Fibroblast of lung (primary cell): ENCODE results near the gene COMP. TPM values are rescaled to one million over a fixed set of nuclear protein-coding genes. Genes with fewer than 3 reads are reported as not detected.

Source experiments
- DNase-seq, 2 donors: peaks; one replicate each; pipeline versions ENCODE4 v3.0.0 to v3.0.0-alpha.2; 2010; ENCODE audit warnings: low read depth in 2 of 2
- H2AFZ ChIP-seq: 2 replicates; pipeline ENCODE4 v1.5.1; 2012; ENCODE audit warnings: low read length, control low read depth, inconsistent platforms
- H3K27ac ChIP-seq: 2 replicates; pipeline ENCODE4 v1.5.1; 2011; ENCODE audit warnings: low read length, control low read depth; ENCODE audit not compliant: insufficient read depth
- H3K27me3 ChIP-seq: 2 replicates; pipeline ENCODE4 v1.5.1; 2011; ENCODE audit warnings: mild to moderate bottlenecking, low read length; ENCODE audit not compliant: control insufficient read depth, insufficient read depth
- H3K36me3 ChIP-seq: 2 replicates; pipeline ENCODE4 v1.5.1; 2011; ENCODE audit warnings: low read length; ENCODE audit not compliant: control insufficient read depth, insufficient read depth
- H3K4me1 ChIP-seq: 2 replicates; pipeline ENCODE4 v1.5.1; 2011; ENCODE audit warnings: low read length; ENCODE audit not compliant: control insufficient read depth, insufficient read depth; ENCODE audit errors: extremely low read depth
- H3K4me2 ChIP-seq: 2 replicates; pipeline ENCODE4 v1.5.1; 2011; ENCODE audit warnings: low read length, control low read depth; ENCODE audit not compliant: insufficient read depth; ENCODE audit errors: extremely low read depth
- H3K4me3 ChIP-seq, 4 experiments: fragments of 200-600 bp in 1 of 4; sonication (generic) in 1 of 4; replicated peaks in 1 of 4; 2 replicates each; pipeline ENCODE4 v1.5.1; 2011 to 2016; ENCODE audit warnings: low read length in 4 of 4, low read depth in 3 of 4, mild to moderate bottlenecking in 3 of 4, control low read depth in 2 of 4, inconsistent platforms in 1 of 4, mixed read lengths in 1 of 4; ENCODE audit not compliant: insufficient read depth in 1 of 4; ENCODE audit errors: control extremely low read depth in 1 of 4
- H3K79me2 ChIP-seq: 2 replicates; pipeline ENCODE4 v1.5.1; 2012; ENCODE audit warnings: mild to moderate bottlenecking, low read length, inconsistent platforms; ENCODE audit not compliant: control insufficient read depth, insufficient read depth
- H3K9ac ChIP-seq: 2 replicates; pipeline ENCODE4 v1.5.1; 2011; ENCODE audit warnings: mild to moderate bottlenecking, low read length, control low read depth; ENCODE audit not compliant: insufficient read depth
- H3K9me3 ChIP-seq: 2 replicates; pipeline ENCODE4 v1.5.1; 2012; ENCODE audit warnings: low read depth, low read length; ENCODE audit not compliant: control insufficient read depth, insufficient read depth
- H4K20me1 ChIP-seq: 2 replicates; pipeline ENCODE4 v1.5.1; 2011; ENCODE audit warnings: low read length; ENCODE audit not compliant: control insufficient read depth, insufficient read depth; ENCODE audit errors: extremely low read depth
- EZH2 ChIP-seq: IDR thresholded peaks from 2 replicates; pipeline ENCODE4 v1.5.1; 2012; ENCODE audit warnings: low read length, control low read depth, mild to moderate bottlenecking; ENCODE audit errors: missing control alignments
- polyA plus RNA-seq, 2 donors: library from polyadenylated mRNA; depleted of rRNA in 1 of 2; stranded (reverse) in 1 of 2; unstranded in 1 of 2; fragments of >200 nt; gene quantifications; 2 replicates each; pipeline ENCODE4 v1.2.1, GENCODE V29; 2011 to 2012; ENCODE audit warnings: missing spikeins in 1 of 2
- total RNA-seq: library from RNA; depleted of rRNA; stranded (reverse); fragments of >200 nt; gene quantifications from 2 replicates; pipeline ENCODE4 v1.2.1, GENCODE V29; 2014
- TF ChIP-seq, protein P1 (sequence below), 2 donors: IDR thresholded peaks in 1 of 2; conservative IDR thresholded peaks in 1 of 2; 1 replicate in 1 of 2; 2 replicates in 1 of 2; pipeline ENCODE4 v1.5.1; 2011 to 2012; ENCODE audit warnings: low read length in 2 of 2, control low read depth in 1 of 2, inconsistent platforms in 1 of 2, low read depth in 1 of 2, mild to moderate bottlenecking in 1 of 2

Gene COMP
- total and polyA plus RNA-seq, 2 donors (not counting 1 experiment from before 2014, with no cell fraction given) = 0.05 to 0.17 TPM

DNA sequence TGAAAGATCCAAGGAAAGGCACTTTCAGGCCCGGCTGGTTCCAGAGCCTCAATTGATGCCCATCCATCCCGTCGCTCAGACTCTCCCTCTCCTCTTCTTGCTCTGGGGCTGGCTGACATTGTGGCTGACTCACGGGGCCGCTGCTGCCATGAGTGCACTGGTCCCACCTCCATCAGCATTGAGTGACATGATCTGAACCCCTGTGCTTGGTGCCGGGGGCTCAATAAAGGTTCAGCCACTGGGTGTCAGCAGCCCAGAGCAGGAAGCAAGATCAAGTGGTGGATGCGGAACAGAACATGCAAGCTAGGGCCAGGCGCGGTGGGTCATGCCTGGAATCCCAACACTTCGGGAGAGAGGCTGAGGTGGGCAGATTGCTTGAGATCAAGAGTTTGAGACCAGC lies 39.5 kb downstream of the COMP start:
- no peak overlapping the region for H3K4me2 ChIP-seq
- H3K27me3 ChIP-seq = no peaks in the 10 kb centered on the region
- H3K27ac ChIP-seq = no peak overlapping the region
- H4K20me1 ChIP-seq = no peaks in the 10 kb centered on the region
- no peaks in the 10 kb centered on the region for H3K36me3 ChIP-seq
- no peak for TF ChIP-seq EZH2
- TF ChIP-seq, protein P1, sequence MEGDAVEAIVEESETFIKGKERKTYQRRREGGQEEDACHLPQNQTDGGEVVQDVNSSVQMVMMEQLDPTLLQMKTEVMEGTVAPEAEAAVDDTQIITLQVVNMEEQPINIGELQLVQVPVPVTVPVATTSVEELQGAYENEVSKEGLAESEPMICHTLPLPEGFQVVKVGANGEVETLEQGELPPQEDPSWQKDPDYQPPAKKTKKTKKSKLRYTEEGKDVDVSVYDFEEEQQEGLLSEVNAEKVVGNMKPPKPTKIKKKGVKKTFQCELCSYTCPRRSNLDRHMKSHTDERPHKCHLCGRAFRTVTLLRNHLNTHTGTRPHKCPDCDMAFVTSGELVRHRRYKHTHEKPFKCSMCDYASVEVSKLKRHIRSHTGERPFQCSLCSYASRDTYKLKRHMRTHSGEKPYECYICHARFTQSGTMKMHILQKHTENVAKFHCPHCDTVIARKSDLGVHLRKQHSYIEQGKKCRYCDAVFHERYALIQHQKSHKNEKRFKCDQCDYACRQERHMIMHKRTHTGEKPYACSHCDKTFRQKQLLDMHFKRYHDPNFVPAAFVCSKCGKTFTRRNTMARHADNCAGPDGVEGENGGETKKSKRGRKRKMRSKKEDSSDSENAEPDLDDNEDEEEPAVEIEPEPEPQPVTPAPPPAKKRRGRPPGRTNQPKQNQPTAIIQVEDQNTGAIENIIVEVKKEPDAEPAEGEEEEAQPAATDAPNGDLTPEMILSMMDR (conservative IDR thresholded peaks at IDR 0.05 in 1 of 2, IDR thresholded peaks at IDR 0.05 in 1 of 2; ENCODE audit: low read depth in 1 of 2, low read length in 2 of 2) = no peak
- no peak overlapping the region for H3K4me3 ChIP-seq
- no peak for DNase-seq
- no peaks in the 10 kb centered on the region for H3K4me1 ChIP-seq
- no peaks in the 10 kb centered on the region for H3K79me2 ChIP-seq
- H3K9ac ChIP-seq = no peak overlapping the region
- H2AFZ ChIP-seq = no peak overlapping the region
- no peaks in the 10 kb centered on the region for H3K9me3 ChIP-seq

DNA sequence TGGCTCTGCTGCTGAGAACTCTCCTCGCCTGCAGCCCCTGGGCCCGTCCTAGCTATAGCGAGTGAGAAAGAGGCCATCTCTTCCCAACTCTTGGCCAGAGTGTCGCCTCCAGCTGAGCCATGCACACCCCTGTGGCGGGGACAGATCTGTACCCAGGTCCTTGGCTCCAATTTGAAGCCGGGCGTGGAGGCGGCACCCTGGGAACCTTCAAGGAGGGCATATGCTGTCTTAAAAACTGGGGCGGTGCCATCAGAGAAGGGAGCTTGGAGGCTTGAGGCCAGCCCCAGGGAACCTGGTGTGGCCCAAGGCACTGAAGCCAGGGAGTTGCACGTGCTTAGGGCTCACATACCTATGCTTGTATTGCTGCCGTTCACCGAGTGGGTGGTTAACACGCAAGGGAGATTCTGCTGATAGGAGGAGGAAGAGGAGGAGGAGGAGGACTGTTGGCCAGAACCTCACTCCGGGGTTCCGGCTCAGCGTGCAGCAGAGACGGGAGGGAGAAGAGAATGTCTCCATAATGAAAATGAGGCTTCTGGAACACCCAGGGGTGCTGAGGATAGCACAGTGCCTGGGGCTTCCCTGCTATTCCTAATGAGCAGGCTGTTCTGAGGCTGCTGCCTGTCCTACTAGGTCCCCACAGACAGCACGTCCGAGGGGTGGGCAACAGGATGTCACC lies 40.7 kb downstream of the COMP start:
- no peak overlapping the region for H3K4me3 ChIP-seq
- H3K9me3 ChIP-seq = no peaks in the 10 kb centered on the region
- TF ChIP-seq EZH2 = no peak
- TF ChIP-seq, protein P1 (conservative IDR thresholded peaks at IDR 0.05 in 1 of 2, IDR thresholded peaks at IDR 0.05 in 1 of 2; ENCODE audit: low read depth in 1 of 2, low read length in 2 of 2) = no peak
- H3K4me2 ChIP-seq = no peak overlapping the region
- H3K79me2 ChIP-seq = no peaks in the 10 kb centered on the region
- no peaks in the 10 kb centered on the region for H3K36me3 ChIP-seq
- H3K27ac ChIP-seq = no peak overlapping the region
- H3K9ac ChIP-seq = no peak overlapping the region
- H4K20me1 ChIP-seq = no peaks in the 10 kb centered on the region
- DNase-seq = no peak
- no peaks in the 10 kb centered on the region for H3K27me3 ChIP-seq
- no peak overlapping the region for H2AFZ ChIP-seq
- H3K4me1 ChIP-seq = no peaks in the 10 kb centered on the region

DNA sequence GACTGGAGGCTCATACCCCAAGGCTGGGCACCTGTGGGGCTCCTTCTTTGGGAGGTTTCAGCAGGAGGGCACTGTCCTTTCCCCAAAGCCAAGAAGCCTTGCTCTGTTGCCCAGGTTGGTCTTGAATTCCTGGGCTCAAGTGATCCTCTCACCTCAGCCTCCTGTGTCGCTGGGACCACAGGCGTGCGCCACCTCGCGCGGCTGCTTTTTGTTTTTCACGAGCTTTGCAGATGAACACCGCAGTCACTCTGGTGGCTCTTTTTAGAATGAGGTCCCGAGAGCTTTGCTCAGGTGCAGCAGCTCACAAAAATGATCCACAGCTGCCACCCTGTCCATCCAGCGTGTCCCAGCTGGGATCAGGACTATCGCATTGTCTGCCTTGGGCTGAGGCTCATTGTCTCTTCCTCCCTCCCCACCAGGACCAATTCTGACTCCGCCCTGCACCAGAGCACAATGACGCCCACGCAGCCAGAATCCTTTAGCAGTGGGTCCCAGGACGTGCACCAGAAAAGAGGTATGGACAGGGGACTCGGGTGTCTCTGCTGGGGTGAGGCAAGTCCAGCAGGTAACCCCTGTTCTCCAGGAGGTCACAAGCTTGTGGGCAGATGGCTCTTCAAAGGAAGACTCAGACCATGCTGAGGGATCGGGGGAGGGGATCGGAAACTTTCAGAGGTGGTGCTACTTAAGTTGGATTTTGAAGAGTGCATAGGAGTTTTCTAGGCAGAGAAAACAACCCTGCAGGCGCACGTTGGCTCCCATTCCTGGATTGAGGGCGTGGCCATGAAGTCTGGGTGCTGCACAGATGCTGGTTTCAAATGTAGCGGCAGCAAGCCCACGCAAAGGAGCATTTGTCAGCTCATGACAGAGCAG lies 41.5 kb downstream of the COMP start:
- Histone ChIP-seq H3K27me3 (no peaks in the 10 kb centered on the region), H3K4me3 (no peak overlapping the region), H3K36me3 (no peaks in the 10 kb centered on the region), H3K9ac (no peak overlapping the region), H2AFZ (no peak overlapping the region), H3K4me2 (no peak overlapping the region), H3K79me2 (no peaks in the 10 kb centered on the region), H3K9me3 (no peaks in the 10 kb centered on the region), H3K27ac (no peak overlapping the region), H4K20me1 (no peaks in the 10 kb centered on the region), H3K4me1 (no peaks in the 10 kb centered on the region)
- TF ChIP-seq EZH2 = no peak
- TF ChIP-seq, protein P1 (conservative IDR thresholded peaks at IDR 0.05 in 1 of 2, IDR thresholded peaks at IDR 0.05 in 1 of 2; ENCODE audit: low read depth in 1 of 2, low read length in 2 of 2) = no peak
- peak in 1 of 2 donors; percentile 9 for DNase-seq
